ENCODE data around the gene TEP1. TPM values are rescaled to one million over a fixed set of nuclear protein-coding genes. Genes with fewer than 3 reads are reported as not detected.

TEP1 gene
- total and polyA plus RNA-seq, 2 of the 13 experiments (the other 11 are each of a cell fraction or from before 2014, with no cell fraction given): 11.0 to 12.8 TPM

- no peak for TF ChIP-seq ZNF496 (CRISPR knock-in tag; IDR thresholded peaks at IDR 0.05; ENCODE audit: insufficient replicate concordance)
- no peak for TF ChIP-seq ZNF737 (CRISPR knock-in tag; IDR thresholded peaks at IDR 0.05; ENCODE audit: borderline replicate concordance)
- TF ChIP-seq CBX2 (IDR thresholded peaks at IDR 0.05; ENCODE audit: low read depth, low read length): no peak
- 0 out of 2 replicates have a peak, but pooled peaks have one; percentile 95 for TF ChIP-seq CBX2 (CRISPR knock-in tag; IDR thresholded peaks at IDR 0.05; ENCODE audit: low read depth)
- TF ChIP-seq ZBED4 (CRISPR knock-in tag; IDR thresholded peaks at IDR 0.05; ENCODE audit: borderline replicate concordance): 0 out of 2 replicates have a peak, but pooled peaks have one; percentile 12
- TF ChIP-seq SP140L (CRISPR knock-in tag; IDR thresholded peaks at IDR 0.05; ENCODE audit: borderline replicate concordance): no peak; the same call in 1 of the 2 replicates
- peak; percentile 87 for TF ChIP-seq RBFOX2 (IDR thresholded peaks at IDR 0.05; ENCODE audit: low read depth, low read length)
- no peak for TF ChIP-seq ZNF10 (CRISPR knock-in tag; IDR thresholded peaks at IDR 0.05; ENCODE audit: borderline replicate concordance, low read depth)
- 0 out of 2 replicates have a peak, but pooled peaks have one; percentile 37 for TF ChIP-seq ZHX1 (CRISPR knock-in tag; IDR thresholded peaks at IDR 0.05; ENCODE audit: low read depth)
- peak; percentile 80; the same call in 1 of the 2 replicates for TF ChIP-seq IRF9 (CRISPR knock-in tag; IDR thresholded peaks at IDR 0.05; ENCODE audit: borderline replicate concordance)
- no peak; the same call in 1 of the 2 replicates for TF ChIP-seq KMT2A (CRISPR knock-in tag; IDR thresholded peaks at IDR 0.05)
- TF ChIP-seq NFYC (CRISPR knock-in tag; IDR thresholded peaks at IDR 0.05): peak; percentile 96
- peak; percentile 98 for TF ChIP-seq YEATS4 (CRISPR knock-in tag; IDR thresholded peaks at IDR 0.05; ENCODE audit: borderline replicate concordance)
- no peak for TF ChIP-seq NFRKB (IDR thresholded peaks at IDR 0.05)
- TF ChIP-seq MIXL1 (CRISPR knock-in tag; IDR thresholded peaks at IDR 0.05): peak; percentile 47; the same call in 1 of the 2 replicates
- TF ChIP-seq RCOR2 (CRISPR knock-in tag; IDR thresholded peaks at IDR 0.05): peak; percentile 30; the same call in 1 of the 2 replicates
- TF ChIP-seq RXRB (CRISPR knock-in tag; IDR thresholded peaks at IDR 0.05; ENCODE audit: borderline replicate concordance): no peak; the same call in none of the 2 replicates
- peak; percentile 60 for TF ChIP-seq HOXA5 (CRISPR knock-in tag; IDR thresholded peaks at IDR 0.05)
- TF ChIP-seq MXD4 (CRISPR knock-in tag; IDR thresholded peaks at IDR 0.05): peak; percentile 100
- TF ChIP-seq KDM5B (CRISPR knock-in tag; IDR thresholded peaks at IDR 0.05; ENCODE audit: borderline replicate concordance): peak; percentile 95
- peak; percentile 80 for TF ChIP-seq MED8 (CRISPR knock-in tag; IDR thresholded peaks at IDR 0.05; ENCODE audit: insufficient replicate concordance)
- 0 out of 2 replicates have a peak, but pooled peaks have one; percentile 68 for TF ChIP-seq ZNF766 (CRISPR knock-in tag; IDR thresholded peaks at IDR 0.05; ENCODE audit: borderline replicate concordance)
Measured at GRCh38 chr14:20454516-20455354, 41.4 kb upstream of the TEP1 start, which contains the start of the genes APEX1 and OSGEP (continued).
